ENCODE measurements around the gene CLIC4.
"Not testable (repeated sequence)": the region's sequence is repeated elsewhere in the genome, so short reads cannot be mapped to it uniquely, and the experiment has no call there.

CLIC4 gene

GRCh38 chr1:24886241-24886640 lies 141.0 kb downstream of the CLIC4 start:
- H3K27ac ChIP-seq (ENCODE audit: low read depth, low read length), result no peak overlapping the region
- no peak overlapping the region for H3K9ac ChIP-seq (ENCODE audit: low read depth, low read length)
- H3K4me3 ChIP-seq (ENCODE audit: low read depth, low read length), result no peak overlapping the region
- no peaks in the 10 kb centered on the region for H3K4me1 ChIP-seq (ENCODE audit: control insufficient read depth, insufficient read depth, low read length)
- peaks cover 11% of the 10 kb centered on the region for H3K9me3 ChIP-seq (ENCODE audit: control insufficient read depth, insufficient read depth, low read length)
- no peaks in the 10 kb centered on the region for H3K27me3 ChIP-seq (ENCODE audit: control insufficient read depth, insufficient read depth, low read length)
- H3K36me3 ChIP-seq (ENCODE audit: control insufficient read depth, insufficient read depth, low read length), result no peaks in the 10 kb centered on the region

- no peaks in the 10 kb centered on the region for H3K4me1 ChIP-seq (ENCODE audit: control insufficient read depth, insufficient read depth, low read length)
- no peak overlapping the region for H3K27ac ChIP-seq (ENCODE audit: low read depth, low read length)
- no peak overlapping the region for H3K9ac ChIP-seq (ENCODE audit: low read depth, low read length)
- H3K4me3 ChIP-seq (ENCODE audit: low read depth, low read length), result no peak overlapping the region
- H3K9me3 ChIP-seq (ENCODE audit: control insufficient read depth, insufficient read depth, low read length), result peaks cover 23% of the 10 kb centered on the region
- no peaks in the 10 kb centered on the region for H3K27me3 ChIP-seq (ENCODE audit: control insufficient read depth, insufficient read depth, low read length)
- no peaks in the 10 kb centered on the region for H3K36me3 ChIP-seq (ENCODE audit: control insufficient read depth, insufficient read depth, low read length)
These were observed 143.1 kb downstream of the CLIC4 start for GRCh38 chr1:24888061-24888970.

DNA sequence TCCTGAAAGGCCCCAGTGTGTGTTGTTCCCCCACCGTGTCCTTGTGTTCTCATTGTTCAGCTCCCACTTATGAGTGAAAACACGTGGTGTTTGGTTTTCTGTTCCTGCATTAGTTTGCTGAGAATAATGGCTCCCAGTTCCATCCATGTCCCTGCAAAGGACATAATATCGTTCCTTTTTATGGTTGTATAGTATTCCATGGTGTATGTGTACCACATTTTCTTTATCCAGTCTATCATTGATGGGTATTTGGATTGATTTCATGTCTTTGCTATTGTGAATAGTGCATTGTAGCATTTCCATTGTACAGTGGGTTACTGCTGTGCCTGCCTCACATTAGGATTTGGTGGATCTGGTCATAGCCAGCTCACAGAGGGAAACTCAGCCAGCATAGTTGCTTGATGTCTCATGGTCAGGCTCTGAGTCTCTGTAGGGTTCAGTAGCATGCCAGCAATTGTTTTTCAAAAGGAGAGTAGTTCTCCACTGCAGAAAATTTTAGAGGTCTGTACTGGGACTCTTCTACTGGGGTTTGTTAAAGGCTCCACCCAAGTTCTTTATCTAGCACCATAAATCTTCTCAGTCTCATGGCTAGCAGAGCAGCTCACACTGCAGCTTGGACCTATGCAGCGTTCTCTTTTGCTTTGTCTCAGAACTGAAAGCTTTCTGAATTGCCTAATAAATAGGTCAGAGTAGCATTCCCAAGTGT lies 143.9 kb downstream of the CLIC4 start:
- H3K9ac ChIP-seq (ENCODE audit: low read depth, low read length), result no peak overlapping the region
- no peak overlapping the region for H3K4me3 ChIP-seq (ENCODE audit: low read depth, low read length)
- H3K4me1 ChIP-seq (ENCODE audit: control insufficient read depth, insufficient read depth, low read length), result no peaks in the 10 kb centered on the region
- H3K27ac ChIP-seq (ENCODE audit: low read depth, low read length), result no peak overlapping the region
- H3K27me3 ChIP-seq (ENCODE audit: control insufficient read depth, insufficient read depth, low read length), result no peaks in the 10 kb centered on the region
- peaks cover 22% of the 10 kb centered on the region for H3K9me3 ChIP-seq (ENCODE audit: control insufficient read depth, insufficient read depth, low read length)
- no peaks in the 10 kb centered on the region for H3K36me3 ChIP-seq (ENCODE audit: control insufficient read depth, insufficient read depth, low read length)

GRCh38 chr1:24890887-24891286 lies 145.6 kb downstream of the CLIC4 start:
- Histone ChIP-seq H3K4me1 (ENCODE audit: control insufficient read depth, insufficient read depth, low read length) (no peaks in the 10 kb centered on the region), H3K27me3 (ENCODE audit: control insufficient read depth, insufficient read depth, low read length) (no peaks in the 10 kb centered on the region), H3K27ac (ENCODE audit: low read depth, low read length) (no peak overlapping the region), H3K36me3 (ENCODE audit: control insufficient read depth, insufficient read depth, low read length) (no peaks in the 10 kb centered on the region), H3K4me3 (ENCODE audit: low read depth, low read length) (no peak overlapping the region), H3K9me3 (ENCODE audit: control insufficient read depth, insufficient read depth, low read length) (peaks cover 22% of the 10 kb centered on the region), H3K9ac (ENCODE audit: low read depth, low read length) (no peak overlapping the region)

GRCh38 chr1:24891367-24891766 lies 146.1 kb downstream of the CLIC4 start:
- not testable (repeated sequence) for H3K9ac ChIP-seq (ENCODE audit: low read depth, low read length); H3K4me3 ChIP-seq (ENCODE audit: low read depth, low read length); H3K27ac ChIP-seq (ENCODE audit: low read depth, low read length); H3K27me3 ChIP-seq (ENCODE audit: control insufficient read depth, insufficient read depth, low read length); H3K36me3 ChIP-seq (ENCODE audit: control insufficient read depth, insufficient read depth, low read length); H3K4me1 ChIP-seq (ENCODE audit: control insufficient read depth, insufficient read depth, low read length)
- peaks cover 22% of the 10 kb centered on the region for H3K9me3 ChIP-seq (ENCODE audit: control insufficient read depth, insufficient read depth, low read length)

DNA sequence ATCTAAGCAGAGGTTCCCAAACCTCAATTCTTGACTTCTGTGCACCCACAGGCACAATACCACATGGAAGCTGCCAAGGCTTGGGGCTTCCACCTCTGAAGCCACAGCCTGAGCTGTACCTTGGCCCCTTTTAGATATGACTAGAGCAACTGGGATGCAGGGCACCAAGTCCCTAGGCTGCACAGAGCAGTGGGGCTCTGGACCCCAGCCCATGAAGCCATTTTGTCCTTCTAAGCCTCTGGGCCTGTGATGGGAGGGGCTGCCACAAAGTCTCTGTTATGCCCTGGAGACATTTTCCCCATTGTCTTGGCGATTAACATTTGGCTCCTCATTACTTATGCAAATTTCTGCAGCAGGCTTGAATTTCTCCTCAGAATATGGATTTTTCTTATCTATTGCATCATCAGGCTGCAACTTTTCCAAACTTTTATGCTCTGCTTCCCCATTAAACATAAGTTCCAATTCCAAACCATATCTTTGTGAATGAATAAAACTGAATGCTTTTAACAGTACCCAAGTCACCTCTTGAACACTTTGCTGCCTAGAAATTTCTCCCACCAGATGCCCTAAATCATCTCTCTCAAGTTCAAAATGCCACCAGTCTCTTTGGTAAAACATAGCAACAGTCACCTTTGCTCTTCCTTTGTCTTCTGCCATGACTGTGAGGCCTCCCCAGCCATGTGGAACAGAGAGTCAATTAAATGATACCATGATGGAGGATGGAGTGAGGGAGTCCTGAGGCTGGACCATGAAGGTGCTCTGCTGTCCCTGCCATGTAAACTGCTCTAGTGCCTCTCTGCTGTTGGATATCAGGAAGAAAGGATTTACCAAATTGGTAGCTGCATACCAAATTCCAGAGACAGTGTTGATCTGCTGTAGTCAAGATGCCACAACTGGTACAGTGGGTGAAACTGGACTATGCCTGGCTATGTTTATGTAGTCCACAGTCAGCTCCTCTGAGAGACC lies 147.2 kb downstream of the CLIC4 start:
- no peak overlapping the region for H3K4me3 ChIP-seq (ENCODE audit: low read depth, low read length)
- no peaks in the 10 kb centered on the region for H3K36me3 ChIP-seq (ENCODE audit: control insufficient read depth, insufficient read depth, low read length)
- peaks cover 22% of the 10 kb centered on the region for H3K9me3 ChIP-seq (ENCODE audit: control insufficient read depth, insufficient read depth, low read length)

GRCh38 chr1:24893431-24893830 lies 148.2 kb downstream of the CLIC4 start:
- Histone ChIP-seq H3K9me3 (ENCODE audit: control insufficient read depth, insufficient read depth, low read length) (peaks cover 22% of the 10 kb centered on the region), H3K4me1 (ENCODE audit: control insufficient read depth, insufficient read depth, low read length) (no peaks in the 10 kb centered on the region), H3K9ac (ENCODE audit: low read depth, low read length) (no peak overlapping the region), H3K36me3 (ENCODE audit: control insufficient read depth, insufficient read depth, low read length) (no peaks in the 10 kb centered on the region), H3K27me3 (ENCODE audit: control insufficient read depth, insufficient read depth, low read length) (no peaks in the 10 kb centered on the region), H3K27ac (ENCODE audit: low read depth, low read length) (no peak overlapping the region), H3K4me3 (ENCODE audit: low read depth, low read length) (no peak overlapping the region)

More for the DNA sequence above, 147.2 kb downstream of the CLIC4 start:
- Histone ChIP-seq H3K27ac (ENCODE audit: low read depth, low read length) (no peak overlapping the region), H3K9ac (ENCODE audit: low read depth, low read length) (no peak overlapping the region), H3K27me3 (ENCODE audit: control insufficient read depth, insufficient read depth, low read length) (no peaks in the 10 kb centered on the region), H3K4me1 (ENCODE audit: control insufficient read depth, insufficient read depth, low read length) (no peaks in the 10 kb centered on the region)

Data from HUES48 (cell line).